GM20431 (cell line): ENCODE measurements around the gene PSD2.

Experiments
- in situ Hi-C: fragments of 300-500 bp; cut with MseI, MboI; formaldehyde crosslinking; loops from one replicate; pipeline ENCODE4 v1.15.0; 2020; ENCODE audit warnings: low sequenced_read_pairs; ENCODE audit not compliant: unreplicated experiment

The PSD2 gene

GRCh38 chr5:139867109-139867508 lies 71.5 kb downstream of the PSD2 start:
- in situ Hi-C loops = no loop called here

DNA sequence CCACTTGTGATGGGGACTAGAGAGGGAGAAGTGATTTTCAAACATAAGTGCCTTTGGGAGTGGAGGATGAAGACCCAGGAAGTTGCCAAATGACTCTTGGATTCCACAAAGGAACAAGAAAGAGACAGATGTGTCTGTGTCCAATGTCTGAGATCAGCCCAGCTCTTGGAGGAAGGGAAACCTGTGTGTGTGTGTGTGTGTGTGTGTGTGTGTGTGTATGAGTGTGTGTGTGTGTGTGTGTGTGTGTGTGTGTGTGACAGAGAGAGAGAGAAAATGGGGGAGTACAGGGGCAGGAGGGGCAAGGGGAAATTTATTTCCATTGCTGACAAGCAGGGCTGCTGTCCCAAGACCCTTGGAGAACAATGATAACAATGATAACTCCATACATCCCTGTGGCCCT lies 72.0 kb downstream of the PSD2 start:
- in situ Hi-C loops = no loop called here

DNA sequence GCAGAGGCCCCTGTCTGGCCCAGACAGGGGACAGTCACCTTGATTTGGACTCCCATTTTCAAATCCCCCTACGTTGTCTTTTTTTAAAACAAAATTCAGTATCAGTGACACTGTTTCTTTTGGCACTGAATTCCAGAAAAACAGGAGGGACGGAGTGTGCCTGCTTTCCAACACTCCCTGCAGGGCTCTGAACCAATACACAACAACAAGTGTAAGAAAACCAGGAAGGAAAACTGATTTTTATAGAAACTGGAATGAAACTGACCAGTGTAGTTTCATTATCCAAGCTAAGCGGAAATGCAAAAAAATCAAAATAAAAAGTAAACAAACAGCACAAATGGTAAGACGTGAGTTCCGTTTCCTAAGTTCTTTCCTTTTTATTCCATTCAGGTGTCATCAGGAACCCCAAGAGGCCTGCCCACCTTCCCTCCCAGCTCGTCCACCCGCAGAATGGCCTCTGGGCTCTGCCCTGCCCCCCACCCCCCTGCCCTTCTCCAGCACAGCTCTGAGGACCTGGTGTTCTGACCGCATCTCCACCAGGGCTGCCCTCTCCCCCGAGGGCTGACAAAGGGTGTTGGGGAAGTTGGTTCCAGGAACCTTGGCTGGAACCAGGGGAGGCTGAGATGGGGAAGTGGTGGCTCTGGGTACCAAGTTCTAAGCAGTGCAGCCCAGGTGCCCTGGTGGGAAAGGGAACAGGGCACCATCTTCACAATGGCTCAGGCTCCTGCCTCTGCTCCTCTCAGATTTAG lies 73.6 kb downstream of the PSD2 start:
- in situ Hi-C loops = no loop called here

DNA sequence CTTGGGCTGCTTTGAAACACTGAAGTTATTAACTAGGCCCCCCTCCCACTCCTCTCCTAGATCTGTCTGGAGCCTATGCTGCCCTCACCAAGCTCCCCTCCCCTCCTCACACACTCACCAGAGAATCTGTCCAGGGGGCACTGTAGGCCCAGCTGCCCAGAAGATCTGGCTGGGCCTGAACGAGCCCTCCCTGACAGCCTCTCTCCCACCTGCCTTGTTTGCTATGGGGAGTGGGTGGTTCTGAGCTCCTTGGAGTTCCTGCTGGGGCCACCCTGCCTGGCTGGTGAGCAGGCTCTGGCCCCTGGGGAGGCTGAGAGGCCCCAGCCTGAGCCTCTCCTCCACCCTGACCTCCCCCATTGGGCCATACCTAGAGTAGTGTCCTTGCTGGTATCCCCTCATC lies 75.1 kb downstream of the PSD2 start:
- in situ Hi-C loops = no loop called here

- in situ Hi-C loops = no loop called here
These were observed 76.0 kb downstream of the PSD2 start for GRCh38 chr5:139871614-139872013.

- in situ Hi-C loops = no loop called here
These were observed 76.6 kb downstream of the PSD2 start for GRCh38 chr5:139872052-139872766.

- in situ Hi-C loops = no loop called here
These were observed 77.5 kb downstream of the PSD2 start for GRCh38 chr5:139872851-139873794.

DNA sequence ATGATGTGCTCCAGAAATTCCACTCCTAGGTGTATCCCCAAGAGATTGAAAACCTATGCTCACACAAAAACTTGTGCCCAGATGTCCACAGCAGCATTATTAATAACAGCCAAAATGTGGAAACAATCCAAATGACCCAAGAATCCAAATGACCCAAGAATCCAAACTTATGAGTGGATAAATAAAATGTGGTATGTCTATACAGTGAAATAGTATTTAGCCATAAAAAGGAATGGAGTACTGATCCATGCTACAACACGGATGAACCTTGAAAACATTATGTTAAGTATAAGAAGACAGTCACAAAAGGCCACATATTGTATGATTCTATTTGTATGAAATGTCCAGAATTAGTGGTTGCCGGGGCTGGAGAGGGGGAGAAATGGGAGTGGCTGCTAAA lies 80.3 kb downstream of the PSD2 start:
- in situ Hi-C loops = no loop called here

- in situ Hi-C loops = no loop called here
These were observed 81.6 kb downstream of the PSD2 start for GRCh38 chr5:139877129-139877597.

GRCh38 chr5:139878093-139878492 lies 82.5 kb downstream of the PSD2 start:
- in situ Hi-C loops = no loop called here

DNA sequence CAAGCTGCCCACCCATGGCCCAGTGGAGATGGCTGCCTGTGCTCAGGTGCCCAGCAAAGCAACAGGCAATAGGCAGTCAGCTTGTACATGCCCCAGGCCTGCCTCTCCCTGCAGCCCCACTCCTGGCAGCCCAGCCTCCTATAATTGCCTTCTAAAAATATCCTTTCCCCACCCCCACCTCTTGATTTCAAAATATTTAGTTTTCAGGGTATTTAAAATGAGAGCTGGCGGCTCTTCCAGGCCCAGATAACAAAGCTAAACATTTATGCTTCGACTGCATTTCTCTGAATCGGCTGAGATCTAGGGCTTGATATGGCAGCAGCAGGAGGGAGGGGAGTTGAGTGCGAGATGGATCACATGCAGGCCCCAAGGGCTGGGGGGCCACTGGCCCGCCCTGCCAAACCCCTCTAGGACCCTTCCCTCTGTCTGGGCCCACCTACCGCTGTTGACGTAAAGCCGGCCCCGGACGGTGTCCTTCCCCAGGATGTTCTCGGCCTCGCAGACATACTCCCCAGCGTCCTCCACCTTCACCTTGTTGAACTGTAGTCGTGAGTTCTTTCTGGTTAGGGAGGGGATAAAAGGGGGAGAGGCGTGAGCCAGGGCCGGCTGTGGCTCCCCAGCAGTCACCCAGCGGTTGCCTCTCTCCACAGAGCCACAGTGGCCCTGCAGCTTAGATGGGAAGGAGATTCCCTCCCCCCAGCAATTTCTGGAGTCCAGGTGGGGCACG lies 85.0 kb downstream of the PSD2 start:
- in situ Hi-C loops = no loop called here

GRCh38 chr5:139881143-139881733 lies 85.6 kb downstream of the PSD2 start:
- in situ Hi-C loops = no loop called here

DNA sequence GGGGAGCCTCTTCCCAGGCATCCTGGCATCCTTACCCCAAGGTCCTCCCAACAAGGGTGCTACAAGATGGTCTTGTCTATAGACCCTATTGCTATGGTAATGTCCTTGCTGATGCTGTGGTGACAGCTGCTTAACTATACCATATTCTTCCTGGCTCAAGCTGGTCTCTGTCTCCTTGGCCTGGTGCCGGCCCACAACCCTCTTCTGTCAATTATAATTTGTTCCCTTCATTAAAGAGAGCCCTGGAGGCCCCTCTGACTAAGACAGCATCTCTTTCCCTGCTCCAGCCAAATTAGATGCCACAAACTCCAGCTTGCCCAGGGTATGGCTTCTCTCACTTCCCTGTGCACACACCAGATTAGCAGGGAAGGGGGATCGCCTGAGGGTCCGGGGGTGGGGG lies 86.7 kb downstream of the PSD2 start:
- in situ Hi-C loops = no loop called here

- in situ Hi-C loops = no loop called here
These were observed 87.4 kb downstream of the PSD2 start for GRCh38 chr5:139882961-139883539.

DNA sequence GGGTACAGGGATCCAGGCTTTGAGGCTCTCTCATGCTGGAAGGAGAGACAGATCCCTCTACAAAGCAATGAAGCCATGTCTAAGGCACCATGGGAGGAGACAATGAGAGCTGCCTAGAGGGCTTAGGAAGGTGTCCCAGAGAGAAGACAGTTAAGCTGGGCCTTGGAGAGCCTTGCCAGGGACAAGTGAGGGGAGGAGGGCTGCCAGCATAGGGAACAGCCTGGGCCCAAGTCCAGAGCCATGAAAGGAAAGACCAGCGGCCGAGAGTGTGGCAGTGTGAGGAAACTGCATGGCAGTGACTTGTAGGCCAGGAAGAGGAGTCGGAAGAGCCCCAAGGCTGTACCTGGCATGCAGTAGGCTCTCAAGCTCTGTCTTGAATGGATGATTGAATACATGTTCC lies 88.5 kb downstream of the PSD2 start:
- in situ Hi-C loops = no loop called here

DNA sequence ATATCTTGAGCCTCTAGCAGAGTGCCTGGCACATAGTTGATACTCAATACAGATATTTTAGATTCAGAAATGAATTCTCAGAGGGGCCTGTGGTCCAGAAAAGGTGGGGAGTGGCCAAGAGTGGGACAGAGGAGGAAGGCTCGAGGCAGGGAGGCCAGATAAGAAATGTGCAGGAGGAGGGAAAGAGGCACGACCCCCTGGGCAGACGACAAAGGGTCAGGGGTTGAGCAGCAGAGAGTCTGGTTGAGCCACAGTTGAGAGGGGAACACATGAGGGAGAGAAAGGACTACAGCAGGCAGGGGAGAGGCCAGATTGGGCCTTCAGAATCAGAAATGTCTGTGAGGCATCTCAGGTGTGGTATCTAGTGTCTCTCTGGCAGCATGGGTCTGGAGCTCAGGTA lies 89.1 kb downstream of the PSD2 start:
- in situ Hi-C loops = no loop called here

DNA sequence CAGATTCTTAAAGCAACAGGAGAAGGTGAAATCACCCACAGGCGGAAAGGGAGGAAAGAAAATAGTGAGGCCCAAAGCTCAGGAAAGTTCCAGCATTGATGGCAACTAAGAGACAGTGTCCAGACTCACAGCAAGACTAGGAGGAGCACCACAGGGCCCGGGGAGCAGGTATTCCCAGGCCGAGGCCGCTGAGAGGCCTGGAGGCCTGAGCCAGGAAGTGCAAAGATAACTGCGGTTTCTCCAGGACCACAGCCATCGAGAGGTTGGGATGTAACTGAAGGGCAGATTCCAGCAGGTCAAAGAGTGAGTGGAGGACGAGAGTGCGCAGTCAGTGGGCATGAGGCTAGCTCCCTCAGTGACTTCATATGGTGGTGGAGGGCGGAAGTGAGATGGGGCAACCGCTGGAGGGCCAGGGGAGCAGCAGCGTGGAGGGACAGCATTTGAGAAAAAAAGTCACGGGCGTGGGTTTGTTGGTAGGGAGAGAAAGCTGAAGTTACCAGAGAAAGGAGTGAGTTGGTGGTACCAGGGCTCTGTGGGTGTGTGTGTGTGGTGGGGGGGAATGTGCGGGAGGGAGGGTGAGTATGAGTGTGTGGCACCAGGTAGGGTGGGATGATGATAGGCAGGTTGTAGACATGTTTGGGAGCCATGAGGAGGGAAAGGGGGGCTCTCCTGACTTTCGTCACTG lies 89.7 kb downstream of the PSD2 start:
- in situ Hi-C loops = no loop called here

GRCh38 chr5:139885857-139886208 lies 90.2 kb downstream of the PSD2 start:
- in situ Hi-C loops = no loop called here

- in situ Hi-C loops = no loop called here
These were observed 90.6 kb downstream of the PSD2 start for GRCh38 chr5:139886213-139886612.
